ENCODE measurements around the gene KCTD7. TPM values are rescaled to one million over a fixed set of nuclear protein-coding genes. Genes with fewer than 3 reads are reported as not detected.
"Not testable (repeated sequence)": the region's sequence is repeated elsewhere in the genome, so short reads cannot be mapped to it uniquely, and the experiment has no call there.

Gene KCTD7
- total RNA-seq, 2 experiments from 2014 or later: 7.8 TPM

- intact Hi-C loops (cut with DNase I, micrococcal nuclease): loop anchor here (10.0 kb wide), 4 partner anchors 90 to 780 kb away; partner anchors contain the start of gene VKORC1L1 (in 1 of the 2)
- ChIA-PET CTCF (interaction anchor here (1.2 kb wide), 3 partner anchors 11 to 98 kb away, joined by 3 to 6 read pairs (median 3); no protein-coding TSS in a partner anchor), POLR2A (interaction anchor here (0.5 to 1.3 kb wide), 4 partner anchors 11 to 35 kb away, joined by 3 to 5 read pairs (median 4); no protein-coding TSS in a partner anchor)
- not testable (repeated sequence) for DNase-seq; H3K27me3 Mint-ChIP-seq; H3K9me3 Mint-ChIP-seq (ENCODE audit: low read depth)
- Mint-ChIP-seq H3K4me1 (peaks cover 32% of the 10 kb centered on the region), H3K27ac (peak overlapping the region; percentile 90), H3K36me3 (ENCODE audit: low read depth) (peaks cover 16% of the 10 kb centered on the region), H3K4me3 (peak overlapping the region; percentile 100)
- peak; percentile 8 for ATAC-seq
Measured at GRCh38 chr7:66655113-66655806, 26.6 kb downstream of the KCTD7 start.

DNA sequence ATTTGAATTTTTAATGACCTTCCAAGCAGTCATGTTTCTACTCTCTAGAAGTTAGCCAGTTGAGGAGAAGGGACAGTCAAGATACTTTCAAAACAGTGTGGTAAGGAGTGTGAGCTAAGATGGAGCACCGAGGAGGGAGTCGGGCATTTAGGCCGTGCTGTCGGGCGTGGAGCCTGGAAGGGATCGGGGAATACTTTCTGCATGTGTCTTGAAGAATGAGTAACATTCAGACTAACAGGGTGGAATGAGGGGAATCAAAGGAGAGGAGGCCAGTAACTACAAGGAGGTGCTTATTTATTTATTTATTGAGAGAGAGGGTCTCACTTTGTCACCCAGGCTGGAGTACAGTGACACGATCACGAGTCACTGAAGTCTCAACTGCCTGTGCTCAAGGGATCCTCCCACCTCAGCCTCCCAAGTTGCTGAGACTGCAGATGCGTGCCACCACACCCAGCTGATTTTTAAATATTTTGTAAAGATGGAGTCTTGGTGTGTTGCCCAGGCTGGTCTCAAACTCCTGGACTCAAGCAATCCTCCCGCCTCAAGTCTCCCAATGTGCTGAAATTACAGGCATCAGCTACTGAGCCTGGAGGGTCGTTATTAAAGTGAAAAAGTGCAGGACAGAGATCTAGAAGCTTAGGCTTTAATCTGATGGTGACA, 27.3 kb downstream of the KCTD7 start:
- not testable (repeated sequence) for H3K27ac Mint-ChIP-seq; H3K9me3 Mint-ChIP-seq (ENCODE audit: low read depth); ATAC-seq; H3K27me3 Mint-ChIP-seq
- ChIA-PET POLR2A (interaction anchor here (1.3 kb wide), 1 partner anchor 10 kb away, joined by 4 read pairs; no protein-coding TSS in a partner anchor), CTCF (interaction anchor here (1.2 kb wide), 1 partner anchor 14 kb away, joined by 6 read pairs; no protein-coding TSS in a partner anchor)
- H3K4me1 Mint-ChIP-seq: peaks cover 32% of the 10 kb centered on the region
- intact Hi-C loops (cut with DNase I, micrococcal nuclease): loop anchor here (10.0 kb wide), 4 partner anchors 91 to 781 kb away; partner anchors contain the start of gene VKORC1L1 (in 1 of the 2)
- peak overlapping the region; percentile 100 for H3K4me3 Mint-ChIP-seq
- DNase-seq: peak; percentile 36
- peaks cover 16% of the 10 kb centered on the region for H3K36me3 Mint-ChIP-seq (ENCODE audit: low read depth)

- CTCF ChIA-PET: interaction anchor here (0.7 to 1.1 kb wide), 3 partner anchors 12 to 85 kb away, joined by 3 to 4 read pairs (median 3); no protein-coding TSS in a partner anchor
Measured at GRCh38 chr7:66657798-66658197, 29.1 kb downstream of the KCTD7 start.

GRCh38 chr7:66662646-66663264, 34.1 kb downstream of the KCTD7 start:
- ChIA-PET CTCF (no interaction called here), POLR2A (interaction anchor here (0.6 kb wide), 1 partner anchor 24 kb away, joined by 7 read pairs; no protein-coding TSS in a partner anchor)
- Mint-ChIP-seq H3K27ac (no peak overlapping the region), H3K27me3 (no peaks in the 10 kb centered on the region), H3K4me1 (peaks cover 2% of the 10 kb centered on the region), H3K36me3 (ENCODE audit: low read depth) (peaks cover 3% of the 10 kb centered on the region), H3K4me3 (no peak overlapping the region), H3K9me3 (ENCODE audit: low read depth) (no peaks in the 10 kb centered on the region)
- ATAC-seq (no peak), DNase-seq (no peak)
- intact Hi-C loops (cut with DNase I, micrococcal nuclease): no loop called here

More at GRCh38 chr7:66657798-66658197, 29.1 kb downstream of the KCTD7 start:
- intact Hi-C loops (cut with DNase I, micrococcal nuclease): loop anchor here (10.0 kb wide), 4 partner anchors 93 to 783 kb away; partner anchors contain the start of gene VKORC1L1 (in 1 of the 2)
- ATAC-seq (no peak), DNase-seq (no peak)
- Mint-ChIP-seq H3K36me3 (ENCODE audit: low read depth) (peaks cover 16% of the 10 kb centered on the region), H3K9me3 (ENCODE audit: low read depth) (no peaks in the 10 kb centered on the region), H3K27me3 (no peaks in the 10 kb centered on the region), H3K27ac (no peak overlapping the region), H3K4me3 (no peak overlapping the region), H3K4me1 (peaks cover 29% of the 10 kb centered on the region)
- POLR2A ChIA-PET: interaction anchor here (0.6 to 0.7 kb wide), 2 partner anchors 102 to 669 kb away, joined by 3 read pairs; no protein-coding TSS in a partner anchor

GRCh38 chr7:66664590-66665293, 36.1 kb downstream of the KCTD7 start:
- Mint-ChIP-seq H3K4me3 (no peak overlapping the region), H3K36me3 (ENCODE audit: low read depth) (peaks cover 1% of the 10 kb centered on the region), H3K27me3 (no peaks in the 10 kb centered on the region), H3K4me1 (peaks cover 4% of the 10 kb centered on the region), H3K27ac (no peak overlapping the region), H3K9me3 (ENCODE audit: low read depth) (no peaks in the 10 kb centered on the region)
- DNase-seq (no peak), ATAC-seq (no peak)
- ChIA-PET CTCF (no interaction called here), POLR2A (no interaction called here)
- intact Hi-C loops (cut with DNase I, micrococcal nuclease): no loop called here

GRCh38 chr7:66666313-66666952, 37.8 kb downstream of the KCTD7 start:
- no peak overlapping the region for H3K4me3 Mint-ChIP-seq
- ChIA-PET POLR2A (interaction anchor here (0.5 to 1.4 kb wide), 2 partner anchors 10 to 13 kb away, joined by 4 read pairs; no protein-coding TSS in a partner anchor), CTCF (interaction anchor here (0.5 kb wide), 1 partner anchor 28 kb away, joined by 5 read pairs; no protein-coding TSS in a partner anchor)
- no peak for DNase-seq
- peaks cover 1% of the 10 kb centered on the region for H3K36me3 Mint-ChIP-seq (ENCODE audit: low read depth)
- H3K9me3 Mint-ChIP-seq (ENCODE audit: low read depth): no peaks in the 10 kb centered on the region
- no peaks in the 10 kb centered on the region for H3K27me3 Mint-ChIP-seq
- intact Hi-C loops (cut with DNase I, micrococcal nuclease): no loop called here
- H3K27ac Mint-ChIP-seq: no peak overlapping the region
- peaks cover 8% of the 10 kb centered on the region for H3K4me1 Mint-ChIP-seq
- no peak for ATAC-seq

- Mint-ChIP-seq H3K27ac (no peak overlapping the region), H3K36me3 (ENCODE audit: low read depth) (peaks cover 1% of the 10 kb centered on the region), H3K9me3 (ENCODE audit: low read depth) (no peaks in the 10 kb centered on the region), H3K4me1 (peaks cover 8% of the 10 kb centered on the region), H3K27me3 (no peaks in the 10 kb centered on the region), H3K4me3 (no peak overlapping the region)
- intact Hi-C loops (cut with DNase I, micrococcal nuclease): no loop called here
- DNase-seq (no peak), ATAC-seq (no peak)
- ChIA-PET CTCF (no interaction called here), POLR2A (interaction anchor here (0.5 kb wide), 1 partner anchor 12 kb away, joined by 4 read pairs; no protein-coding TSS in a partner anchor)
Measured at GRCh38 chr7:66667023-66667728, 38.5 kb downstream of the KCTD7 start.

DNA sequence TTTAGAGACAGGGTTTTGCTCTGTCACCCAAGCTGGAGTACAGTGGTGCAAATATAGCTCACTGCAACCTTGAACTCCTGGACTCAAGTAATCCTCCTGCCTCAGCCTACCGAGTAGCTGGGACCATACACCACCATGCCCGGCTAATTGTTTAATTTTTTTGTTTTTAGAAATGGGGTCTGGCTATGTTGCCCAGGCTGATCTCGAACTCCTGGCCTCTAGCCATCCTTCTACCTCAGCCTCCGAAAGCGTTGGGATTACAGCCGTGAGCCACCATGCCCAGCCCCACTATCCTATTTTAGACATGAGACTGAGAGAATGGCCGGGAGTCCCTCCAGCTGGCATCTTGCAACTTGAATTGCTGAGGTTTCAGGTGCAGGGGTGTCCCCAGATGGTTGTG, 39.4 kb downstream of the KCTD7 start:
- Mint-ChIP-seq H3K27ac (peak overlapping the region; percentile 64), H3K4me3 (no peak overlapping the region), H3K36me3 (ENCODE audit: low read depth) (peaks cover 1% of the 10 kb centered on the region), H3K27me3 (no peaks in the 10 kb centered on the region), H3K4me1 (peaks cover 8% of the 10 kb centered on the region), H3K9me3 (ENCODE audit: low read depth) (no peaks in the 10 kb centered on the region)
- POLR2A ChIA-PET: no interaction called here
- no peak for DNase-seq
- CTCF ChIA-PET: no interaction called here
- intact Hi-C loops (cut with DNase I, micrococcal nuclease): loop anchor here in 1 of 2 experiments (2.0 kb wide), 1 partner anchor 27 kb away; no protein-coding TSS in a partner anchor
- no peak for ATAC-seq

GRCh38 chr7:66668677-66669076, 40.0 kb downstream of the KCTD7 start:
- ChIA-PET POLR2A (no interaction called here), CTCF (no interaction called here)
- Mint-ChIP-seq H3K4me1 (peaks cover 10% of the 10 kb centered on the region), H3K4me3 (no peak overlapping the region), H3K27ac (peak overlapping the region; percentile 64), H3K36me3 (ENCODE audit: low read depth) (peaks cover 1% of the 10 kb centered on the region), H3K9me3 (ENCODE audit: low read depth) (no peaks in the 10 kb centered on the region), H3K27me3 (no peaks in the 10 kb centered on the region)
- ATAC-seq (peak; percentile 34), DNase-seq (peak; percentile 44)
- intact Hi-C loops (cut with DNase I, micrococcal nuclease): loop anchor here in 1 of 2 experiments (2.0 kb wide), 1 partner anchor 28 kb away; no protein-coding TSS in a partner anchor

- H3K4me1 Mint-ChIP-seq: peaks cover 12% of the 10 kb centered on the region
- ChIA-PET POLR2A (interaction anchor here (0.8 kb wide), 1 partner anchor 15 kb away, joined by 5 read pairs; no protein-coding TSS in a partner anchor), CTCF (interaction anchor here (1.0 to 1.2 kb wide), 2 partner anchors 11 to 25 kb away, joined by 3 read pairs; no protein-coding TSS in a partner anchor)
- H3K4me3 Mint-ChIP-seq: no peak overlapping the region
- peak overlapping the region; percentile 64 for H3K27ac Mint-ChIP-seq
- intact Hi-C loops (cut with DNase I, micrococcal nuclease): loop anchor here in 1 of 2 experiments (2.0 kb wide), 1 partner anchor 28 kb away; no protein-coding TSS in a partner anchor
- H3K9me3 Mint-ChIP-seq (ENCODE audit: low read depth): no peaks in the 10 kb centered on the region
- no peak for ATAC-seq
- peaks cover 1% of the 10 kb centered on the region for H3K36me3 Mint-ChIP-seq (ENCODE audit: low read depth)
- DNase-seq: no peak
- H3K27me3 Mint-ChIP-seq: no peaks in the 10 kb centered on the region
Measured at GRCh38 chr7:66669088-66669487, 40.4 kb downstream of the KCTD7 start.
